Measurements from ENCODE around the gene KLHL10. TPM values are rescaled to one million over a fixed set of nuclear protein-coding genes. Genes with fewer than 3 reads are reported as not detected.

The KLHL10 gene
- total and polyA plus RNA-seq, 2 of the 4 experiments (the other 2 are of a cell fraction), result 0.18 TPM; not detected in 1

GRCh38 chr17:41822216-41823140 lies 15.1 kb upstream of the KLHL10 start:
- no peak overlapping the region for H2BK20ac ChIP-seq (ENCODE audit: low read depth, low read length)
- H3K56ac ChIP-seq (ENCODE audit: extremely low read depth, insufficient read depth, low read length), result no peak overlapping the region
- intact Hi-C loops (cut with micrococcal nuclease) (no loop called here), dilution Hi-C loops (cut with HindIII; ENCODE audit: low sequenced_read_pairs, unreplicated experiment) (no loop called here), in situ Hi-C loops (cut with MboI; ENCODE audit: low sequenced_read_pairs) (no loop called here)
- H3K23ac ChIP-seq (ENCODE audit: low read depth, low read length), result no peak overlapping the region
- CTCF ChIA-PET, result no interaction called here
- no peak overlapping the region for H2BK15ac ChIP-seq (ENCODE audit: low read depth, low read length)
- DNase-seq (no peak), ATAC-seq (ENCODE audit: low read depth) (no peak; the same call in 1 of the 2 replicates)
- H3K4me1 ChIP-seq (ENCODE audit: control insufficient read depth, insufficient read depth, low read length), result no peaks in the 10 kb centered on the region
- no peak overlapping the region for H3K27ac ChIP-seq (ENCODE audit: insufficient read depth, low read length)
- H2BK5ac ChIP-seq (ENCODE audit: low read depth, low read length, poor library complexity, severe bottlenecking), result no peak overlapping the region
- no peak overlapping the region for H3K4me3 ChIP-seq (ENCODE audit: insufficient read depth, low read depth, low read length)
- TF ChIP-seq MXI1 (IDR thresholded peaks at IDR 0.05; ENCODE audit: borderline replicate concordance, low read depth, low read length) (no peak), ELK1 (IDR thresholded peaks at IDR 0.05; ENCODE audit: borderline replicate concordance, low read depth, low read length) (no peak), BHLHE40 (IDR thresholded peaks at IDR 0.05; ENCODE audit: low read depth, low read length) (no peak), MAFK (IDR thresholded peaks at IDR 0.05; ENCODE audit: low read depth, low read length) (no peak), CTCF (conservative IDR thresholded peaks at IDR 0.05; ENCODE audit: low read depth, low read length) (no peak), POLR2A (IDR thresholded peaks at IDR 0.05; ENCODE audit: low read depth, low read length) (no peak; the same call in 1 of the 2 replicates), RCOR1 (IDR thresholded peaks at IDR 0.05; ENCODE audit: insufficient replicate concordance, low read length) (no peak), RFX5 (IDR thresholded peaks at IDR 0.05; ENCODE audit: low read depth, low read length) (no peak), MAZ (IDR thresholded peaks at IDR 0.05; ENCODE audit: borderline replicate concordance, low read depth, low read length) (no peak), FOS (IDR thresholded peaks at IDR 0.05; ENCODE audit: low read depth, low read length) (no peak), CHD1 (IDR thresholded peaks at IDR 0.05; ENCODE audit: low read depth, low read length) (no peak), CEBPB (IDR thresholded peaks at IDR 0.05; ENCODE audit: low read depth, low read length) (no peak)
- H3K79me1 ChIP-seq (ENCODE audit: low read depth in 1 of 2, low read length in 2 of 2), result peaks cover 7 to 49% of the 10 kb centered on the region in 2 experiments
- no peak overlapping the region for H3K18ac ChIP-seq (ENCODE audit: low read depth, low read length)
- H3K14ac ChIP-seq (replicated peaks; ENCODE audit: low read depth, low read length), result no peak overlapping the region
- H2AFZ ChIP-seq (replicated peaks; ENCODE audit: low read length, poor library complexity), result peak overlapping the region; percentile 70
- no peaks in the 10 kb centered on the region for H3K27me3 ChIP-seq (ENCODE audit: control insufficient read depth, insufficient read depth, low read length)
- H4K91ac ChIP-seq (ENCODE audit: insufficient read depth, low read depth, low read length), result no peak overlapping the region
- H2AK9ac ChIP-seq (replicated peaks; ENCODE audit: low read depth, low read length, poor library complexity), result peak overlapping the region; percentile 60
- WGBS, 2 experiments (ENCODE audit: extremely low coverage in 2 of 2, insufficient read length in 1 of 2), result 86% methylated on average over 5 of the region's 12 CpGs; no CpG with 5 or more reads in 1 of the 2 experiments
- H4K20me1 ChIP-seq (ENCODE audit: insufficient read depth, low read length), result peaks cover 41% of the 10 kb centered on the region
- H2AK5ac ChIP-seq (ENCODE audit: low read depth, low read length), result peak overlapping the region; percentile 28; the same call in 1 of the 2 replicates
- no peak overlapping the region for H4K8ac ChIP-seq (ENCODE audit: low read depth in 2 of 2, low read length in 2 of 2)
- BruUV-seq (replicated peaks), result TSS peak; percentile 94
- H3K36me3 ChIP-seq (ENCODE audit: control insufficient read depth, insufficient read depth, low read length), result peaks cover 49% of the 10 kb centered on the region
- POLR2A ChIA-PET (ENCODE audit: unreplicated experiment), result no interaction called here
- no peak overlapping the region for H3K9ac ChIP-seq (ENCODE audit: low read depth, low read length)
- H4K5ac ChIP-seq (ENCODE audit: low read depth, low read length), result peak overlapping the region; percentile 26; the same call in 1 of the 2 replicates
- no peaks in the 10 kb centered on the region for H3K9me3 ChIP-seq (ENCODE audit: control insufficient read depth, insufficient read depth, low read length)
- H3K4me2 ChIP-seq (ENCODE audit: low read depth, low read length), result no peak overlapping the region
- H3K4ac ChIP-seq (ENCODE audit: low read depth, low read length), result no peak overlapping the region
- H2BK120ac ChIP-seq (ENCODE audit: low read depth, low read length), result no peak overlapping the region
- H3K9me1 ChIP-seq (ENCODE audit: insufficient read depth, low read length), result peaks cover 9% of the 10 kb centered on the region

Measured in IMR-90 (cell line).